Thoracic aorta (tissue), 2 donors: ENCODE measurements around the gene RFX1. TPM values are rescaled to one million over a fixed set of nuclear protein-coding genes. Genes with fewer than 3 reads are reported as not detected.

Experiments
- ATAC-seq: fragments of 150-250 bp; one replicate; pipeline ENCODE4 v1.8.0; 2017; ENCODE audit warnings: low read depth; ENCODE audit not compliant: insufficient number of reproducible peaks, low FRiP score
- DNase-seq: peaks from one replicate; pipeline ENCODE4 v3.0.0-alpha.2; 2020; ENCODE audit warnings: low spot score
- H3K27ac ChIP-seq, 2 donors: fragments of 200-600 bp; sonication (generic); 1 replicate in 1 of 2; 2 replicates in 1 of 2; pipeline ENCODE4 v1.5.1; 2016; ENCODE audit warnings: mild to moderate bottlenecking in 2 of 2, moderate library complexity in 2 of 2
- H3K27me3 ChIP-seq: fragments of 200-600 bp; sonication (generic); replicated peaks from 2 replicates; pipeline ENCODE4 v1.6.0; 2016; ENCODE audit warnings: mild to moderate bottlenecking; ENCODE audit not compliant: insufficient read depth
- H3K36me3 ChIP-seq: fragments of 200-600 bp; sonication (generic); one replicate; pipeline ENCODE4 v1.5.1; 2016
- H3K4me1 ChIP-seq, 2 donors: fragments of 200-600 bp; sonication (generic); 1 replicate in 1 of 2; 2 replicates in 1 of 2; pipeline versions ENCODE4 v1.5.1 to v1.6.0; 2016; ENCODE audit warnings: low read depth in 2 of 2, mild to moderate bottlenecking in 1 of 2; ENCODE audit not compliant: control insufficient read depth in 1 of 2
- H3K4me3 ChIP-seq: fragments of 200-600 bp; sonication (generic); 2 replicates; pipeline ENCODE4 v1.5.1; 2016; ENCODE audit warnings: mild to moderate bottlenecking
- H3K9me3 ChIP-seq: fragments of 200-600 bp; sonication (generic); 2 replicates; pipeline ENCODE4 v1.5.1; 2016
- CTCF ChIP-seq: fragments of 200-600 bp; sonication (generic); IDR thresholded peaks from one replicate; pipeline ENCODE4 v1.5.1; 2019; ENCODE audit warnings: antibody characterized with exemption
- total RNA-seq, 2 donors: library from RNA; depleted of rRNA; stranded (reverse); fragments of >200 nt; gene quantifications; one replicate each; pipeline versions ENCODE4 v1.1.0 to v1.2.3, GENCODE V29; 2016

RFX1 gene
- 1 to 10 TPM; 3.0 to 5.7 TPM for total RNA-seq

DNA sequence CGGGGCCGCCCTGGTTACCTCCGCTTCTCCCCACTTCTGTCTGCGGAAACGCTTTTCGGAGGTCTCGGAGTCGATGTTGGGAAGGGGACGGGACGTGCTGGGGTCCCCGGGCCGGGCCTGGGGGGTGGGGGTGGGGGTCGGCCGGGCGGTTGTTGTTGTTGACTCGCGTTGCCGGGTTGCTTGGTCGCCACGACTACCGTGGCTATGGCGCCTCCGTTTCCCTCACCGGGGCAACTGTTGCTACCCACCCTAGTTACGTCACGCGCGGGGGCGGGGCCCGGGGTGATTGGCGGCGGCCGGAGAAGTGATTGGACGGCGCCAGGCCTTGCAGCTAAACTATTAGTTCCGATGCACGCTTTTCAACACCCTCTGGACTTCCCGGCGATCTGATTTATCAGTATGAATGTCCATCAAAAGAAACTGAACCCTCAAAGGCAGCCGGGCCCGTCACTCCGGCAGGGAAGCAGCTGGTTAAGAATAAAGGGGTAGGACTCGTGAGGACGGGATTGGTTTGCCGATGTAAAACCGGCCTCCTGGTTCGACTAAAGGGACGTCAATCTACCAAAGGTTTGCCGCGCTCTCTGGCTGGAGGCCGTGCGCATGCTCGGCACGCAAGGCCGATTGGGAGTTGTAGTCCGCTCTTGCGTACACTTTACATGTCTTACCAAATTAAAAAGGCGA, at the start of gene RFX1:
TSS of gene RFX1 (minus strand) at position 236 of the 681 bp plus-strand sequence. CDS start 12,477 bp downstream, outside the sequence.
- Histone ChIP-seq H3K27ac (peak within 1 kb of the TSS; percentile 99), H3K4me1 (peaks cover 20 to 35% of the 10 kb centered on the region in 2 donors), H3K36me3 (no peaks in the 10 kb centered on the region), H3K27me3 (no peaks in the 10 kb centered on the region), H3K4me3 (peak within 1 kb of the TSS; percentile 93), H3K9me3 (no peaks in the 10 kb centered on the region)
- TF ChIP-seq CTCF = no peak
- DNase-seq (peak; percentile 99), ATAC-seq (peak; percentile 93)

GRCh38 chr19:14055396-14055795, 49.3 kb upstream of the RFX1 start:
- ATAC-seq (no peak), DNase-seq (no peak)
- no peak for TF ChIP-seq CTCF
- Histone ChIP-seq H3K36me3 (no peaks in the 10 kb centered on the region), H3K9me3 (no peaks in the 10 kb centered on the region), H3K4me3 (no peak overlapping the region), H3K4me1 (peaks cover 0 to 14% of the 10 kb centered on the region in 2 donors), H3K27me3 (no peaks in the 10 kb centered on the region), H3K27ac (no peak overlapping the region)

- no peak for TF ChIP-seq CTCF
- ATAC-seq = no peak
- peaks cover 0 to 14% of the 10 kb centered on the region in 2 donors for H3K4me1 ChIP-seq
Observed at GRCh38 chr19:14054721-14055120, 48.6 kb upstream of the RFX1 start.

DNA sequence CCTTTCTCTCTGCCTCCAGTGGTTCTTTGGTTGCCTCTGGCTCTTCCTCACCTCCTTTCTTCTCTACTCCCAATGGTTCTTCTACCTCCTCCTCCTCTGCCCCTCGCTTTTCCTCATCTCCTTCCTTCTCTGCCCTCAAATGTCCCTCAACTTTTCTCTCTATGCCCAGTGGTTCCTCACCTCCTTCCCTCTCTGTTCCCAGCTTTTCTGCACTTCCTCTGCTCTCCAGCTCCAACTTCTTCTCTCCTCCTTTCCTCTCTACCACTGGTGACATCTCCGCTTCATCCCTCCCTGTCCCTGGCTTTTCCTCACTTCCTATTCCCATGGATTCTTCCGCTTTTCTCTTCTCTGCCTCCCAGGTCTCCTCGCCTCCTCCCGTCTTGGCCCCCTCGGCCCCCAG, 48.0 kb upstream of the RFX1 start:
- Histone ChIP-seq H3K4me1 (peaks cover 0 to 14% of the 10 kb centered on the region in 2 donors), H3K27ac (no peak overlapping the region), H3K27me3 (no peaks in the 10 kb centered on the region), H3K9me3 (no peaks in the 10 kb centered on the region), H3K36me3 (no peaks in the 10 kb centered on the region), H3K4me3 (no peak overlapping the region)
- ATAC-seq = no peak
- DNase-seq = no peak
- TF ChIP-seq CTCF = no peak

More at GRCh38 chr19:14054721-14055120, 48.6 kb upstream of the RFX1 start:
- H3K4me3 ChIP-seq = no peak overlapping the region
- DNase-seq = no peak
- no peak overlapping the region for H3K27ac ChIP-seq
- no peaks in the 10 kb centered on the region for H3K36me3 ChIP-seq
- no peaks in the 10 kb centered on the region for H3K9me3 ChIP-seq
- H3K27me3 ChIP-seq = no peaks in the 10 kb centered on the region

DNA sequence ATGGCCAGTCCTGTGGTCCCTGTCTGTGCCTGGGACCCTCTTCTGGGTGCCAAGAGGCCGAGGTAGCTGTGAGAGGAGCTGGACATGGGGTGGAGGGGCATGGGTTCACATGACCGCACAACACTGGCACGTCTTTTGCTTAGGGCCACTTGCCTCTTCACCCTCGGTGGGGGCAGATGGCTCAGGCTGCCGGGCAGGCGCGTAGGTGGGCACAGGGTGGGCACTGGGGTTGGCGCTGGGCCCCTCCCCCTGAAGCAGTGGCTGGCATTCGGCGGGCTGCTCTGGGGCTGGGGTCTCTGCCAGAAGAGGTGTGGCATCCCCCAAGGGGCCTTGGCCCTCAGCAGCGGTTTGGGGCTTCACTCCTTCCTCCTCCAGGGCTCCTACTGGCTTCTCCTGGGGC, 47.4 kb upstream of the RFX1 start:
- Histone ChIP-seq H3K27ac (no peak overlapping the region), H3K9me3 (no peaks in the 10 kb centered on the region), H3K36me3 (no peaks in the 10 kb centered on the region), H3K4me3 (no peak overlapping the region), H3K4me1 (peaks cover 0 to 8% of the 10 kb centered on the region in 2 donors), H3K27me3 (no peaks in the 10 kb centered on the region)
- TF ChIP-seq CTCF = no peak
- DNase-seq = no peak
- ATAC-seq = no peak
